Esophagus muscularis mucosa (tissue), 4 donors: Measurements from ENCODE around the gene FCRLB. TPM values are rescaled to one million over a fixed set of nuclear protein-coding genes. Genes with fewer than 3 reads are reported as not detected.
"Not testable (repeated sequence)": the region's sequence is repeated elsewhere in the genome, so short reads cannot be mapped to it uniquely, and the experiment has no call there.

Experiments used
- DNase-seq: peaks from one replicate; pipeline ENCODE4 v3.0.0-alpha.2; 2017; ENCODE audit errors: extremely low spot score
- H3K27ac ChIP-seq, 4 donors: fragments of 200-600 bp; sonication (generic); replicated peaks in 1 of 4; 1 replicate in 3 of 4; 2 replicates in 1 of 4; pipeline ENCODE4 v1.5.1; 2016 to 2019; ENCODE audit warnings: mild to moderate bottlenecking in 1 of 4
- H3K27me3 ChIP-seq, 4 donors: fragments of 200-600 bp; sonication (generic); one replicate each; pipeline versions ENCODE4 v1.5.1 to v1.6.0; 2016 to 2019
- H3K36me3 ChIP-seq, 4 donors: fragments of 200-600 bp; sonication (generic); one replicate each; pipeline ENCODE4 v1.5.1; 2016 to 2019
- H3K4me1 ChIP-seq, 4 donors: fragments of 200-600 bp; sonication (generic); one replicate each; pipeline ENCODE4 v1.5.1; 2016 to 2019
- H3K4me3 ChIP-seq, 4 donors: fragments of 200-600 bp; sonication (generic); 1 replicate in 2 of 4; 2 replicates in 2 of 4; pipeline ENCODE4 v1.5.1; 2016 to 2019; ENCODE audit warnings: mild to moderate bottlenecking in 4 of 4, moderate library complexity in 1 of 4
- H3K9me3 ChIP-seq, 4 donors: fragments of 200-600 bp; sonication (generic); 1 replicate in 3 of 4; 2 replicates in 1 of 4; pipeline ENCODE4 v1.5.1; 2016 to 2019
- EP300 ChIP-seq: sonication (generic); formaldehyde crosslinking; IDR thresholded peaks from one replicate; pipeline ENCODE4 v1.6.1; 2017; ENCODE audit warnings: antibody characterized with exemption
- POLR2A ChIP-seq: fragments of 450-650 bp; IDR thresholded peaks from one replicate; pipeline ENCODE4 v1.6.1; 2017; ENCODE audit warnings: antibody characterized with exemption, moderate library complexity, mild to moderate bottlenecking, low read depth
- POLR2AphosphoS5 ChIP-seq, 2 donors: sonication (generic); formaldehyde crosslinking; IDR thresholded peaks; one replicate each; pipeline ENCODE4 v1.6.1; 2017; ENCODE audit warnings: antibody characterized with exemption in 2 of 2
- WGBS: methylation state at CpG from one replicate; pipeline ENCODE4 v1.1.5; 2018; 5-methylcytosine and 5-hydroxymethylcytosine counted together
- intact Hi-C: fragments of 100-400 bp; cut with DNase I; formaldehyde crosslinking; loops from one replicate; pipeline ENCODE4 v1.15.1; 2023
- total RNA-seq, 4 donors: library from RNA; depleted of rRNA; stranded (reverse); fragments of >200 nt; gene quantifications; one replicate each; pipeline versions ENCODE4 v1.1.0 to v1.2.1, GENCODE V29; 2016
- TF ChIP-seq, protein P1 (sequence below), 3 experiments: fragments of 200-600 bp in 2 of 3; fragments of 450-650 bp in 1 of 3; sonication (generic) in 2 of 3; IDR thresholded peaks; one replicate each; pipeline ENCODE4 v1.5.1; 2017 to 2019; ENCODE audit warnings: antibody characterized with exemption in 3 of 3, mild to moderate bottlenecking in 2 of 3, moderate library complexity in 1 of 3

FCRLB gene
- total RNA-seq, 4 donors from 2014 or later: 0.34 to 1.3 (median 0.65) TPM; not detected in 1

DNA sequence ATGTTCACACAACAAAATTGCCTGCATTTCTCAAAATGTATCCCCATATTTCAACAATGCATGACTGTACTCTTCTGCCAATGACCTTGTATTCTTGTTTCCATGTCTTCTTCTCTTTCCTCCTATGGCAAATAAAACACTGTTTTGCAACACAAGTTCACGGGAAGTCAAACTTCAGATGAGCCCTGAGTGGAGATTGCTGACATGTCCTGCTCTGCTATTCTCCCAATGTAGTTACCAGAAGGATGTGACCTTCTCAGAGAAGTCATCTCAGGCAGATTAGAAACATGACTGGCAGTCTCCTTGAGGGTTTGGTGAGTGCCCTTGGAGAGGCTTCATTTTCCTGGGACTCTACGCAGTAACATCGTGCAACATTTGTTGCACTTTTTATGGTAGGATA is 42.8 kb upstream of the FCRLB start:
- 84% methylated on average over 3 of the region's 3 CpGs for WGBS
- intact Hi-C loops: no loop called here

GRCh38 chr1:161681879-161682278 is 39.5 kb upstream of the FCRLB start:
- Histone ChIP-seq H3K27ac (no peak overlapping the region), H3K27me3 (peaks cover 0 to 15% (median 3%) of the 10 kb centered on the region in 4 donors), H3K4me1 (no peaks in the 10 kb centered on the region), H3K36me3 (no peaks in the 10 kb centered on the region), H3K9me3 (no peaks in the 10 kb centered on the region), H3K4me3 (no peak overlapping the region)
- 71% methylated on average over 3 of the region's 3 CpGs for WGBS
- no peak for DNase-seq
- intact Hi-C loops: no loop called here
- TF ChIP-seq EP300: no peak
- TF ChIP-seq POLR2A: no peak
- TF ChIP-seq, protein P1, sequence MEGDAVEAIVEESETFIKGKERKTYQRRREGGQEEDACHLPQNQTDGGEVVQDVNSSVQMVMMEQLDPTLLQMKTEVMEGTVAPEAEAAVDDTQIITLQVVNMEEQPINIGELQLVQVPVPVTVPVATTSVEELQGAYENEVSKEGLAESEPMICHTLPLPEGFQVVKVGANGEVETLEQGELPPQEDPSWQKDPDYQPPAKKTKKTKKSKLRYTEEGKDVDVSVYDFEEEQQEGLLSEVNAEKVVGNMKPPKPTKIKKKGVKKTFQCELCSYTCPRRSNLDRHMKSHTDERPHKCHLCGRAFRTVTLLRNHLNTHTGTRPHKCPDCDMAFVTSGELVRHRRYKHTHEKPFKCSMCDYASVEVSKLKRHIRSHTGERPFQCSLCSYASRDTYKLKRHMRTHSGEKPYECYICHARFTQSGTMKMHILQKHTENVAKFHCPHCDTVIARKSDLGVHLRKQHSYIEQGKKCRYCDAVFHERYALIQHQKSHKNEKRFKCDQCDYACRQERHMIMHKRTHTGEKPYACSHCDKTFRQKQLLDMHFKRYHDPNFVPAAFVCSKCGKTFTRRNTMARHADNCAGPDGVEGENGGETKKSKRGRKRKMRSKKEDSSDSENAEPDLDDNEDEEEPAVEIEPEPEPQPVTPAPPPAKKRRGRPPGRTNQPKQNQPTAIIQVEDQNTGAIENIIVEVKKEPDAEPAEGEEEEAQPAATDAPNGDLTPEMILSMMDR (IDR thresholded peaks at IDR 0.05): no peak
- TF ChIP-seq POLR2AphosphoS5 (IDR thresholded peaks at IDR 0.05): no peak

More for the DNA sequence above, 42.8 kb upstream of the FCRLB start:
- no peaks in the 10 kb centered on the region for H3K9me3 ChIP-seq
- H3K4me3 ChIP-seq: no peak overlapping the region
- no peaks in the 10 kb centered on the region for H3K4me1 ChIP-seq
- no peak overlapping the region for H3K27ac ChIP-seq
- no peak for DNase-seq
- peaks cover 0 to 5% (median 2%) of the 10 kb centered on the region in 4 donors for H3K27me3 ChIP-seq
- TF ChIP-seq POLR2AphosphoS5 (IDR thresholded peaks at IDR 0.05) (no peak), EP300 (no peak), POLR2A (no peak)
- TF ChIP-seq, protein P1 (IDR thresholded peaks at IDR 0.05): no peak
- H3K36me3 ChIP-seq: no peaks in the 10 kb centered on the region

DNA sequence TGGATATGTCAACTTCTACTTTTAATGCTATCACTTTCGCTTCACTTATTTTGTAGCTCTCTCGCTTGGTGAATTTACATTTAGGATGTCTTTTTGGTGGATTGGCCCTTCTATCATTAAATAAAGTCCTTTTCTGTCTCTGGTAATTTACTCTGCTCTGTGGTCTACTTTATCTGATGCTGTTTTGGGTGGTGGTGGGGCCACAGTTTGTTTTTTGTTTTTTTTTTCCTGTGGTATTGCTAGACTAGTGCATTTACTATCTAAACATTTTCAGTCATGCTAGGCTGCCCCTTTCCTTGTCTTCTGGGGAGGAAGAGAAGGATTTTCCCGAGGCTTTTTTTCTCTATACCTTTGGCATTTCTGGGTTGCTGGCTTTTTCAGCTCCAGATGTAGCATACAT is 32.4 kb upstream of the FCRLB start:
- no peaks in the 10 kb centered on the region for H3K9me3 ChIP-seq
- intact Hi-C loops: no loop called here
- peaks cover 0 to 39% (median 3%) of the 10 kb centered on the region in 4 donors for H3K27me3 ChIP-seq
- H3K4me1 ChIP-seq: no peaks in the 10 kb centered on the region
- no peak overlapping the region for H3K4me3 ChIP-seq
- 68% methylated on average over 3 of the region's 3 CpGs for WGBS
- no peak for DNase-seq
- no peak for TF ChIP-seq POLR2A
- no peak for TF ChIP-seq POLR2AphosphoS5 (IDR thresholded peaks at IDR 0.05)
- no peaks in the 10 kb centered on the region for H3K36me3 ChIP-seq
- H3K27ac ChIP-seq: no peak overlapping the region

GRCh38 chr1:161691846-161692245 is 29.5 kb upstream of the FCRLB start:
- H3K27ac ChIP-seq: no peak overlapping the region
- intact Hi-C loops: no loop called here
- peaks cover 0 to 4% (median 0%) of the 10 kb centered on the region in 4 donors for H3K9me3 ChIP-seq
- TF ChIP-seq EP300 (no peak), POLR2AphosphoS5 (IDR thresholded peaks at IDR 0.05) (no peak), POLR2A (no peak)
- TF ChIP-seq, protein P1 (IDR thresholded peaks at IDR 0.05): no peak
- WGBS: 70% methylated on average over 3 of the region's 3 CpGs
- H3K27me3 ChIP-seq: peaks cover 0 to 34% (median 3%) of the 10 kb centered on the region in 4 donors
- no peaks in the 10 kb centered on the region for H3K36me3 ChIP-seq
- H3K4me1 ChIP-seq: no peaks in the 10 kb centered on the region
- no peak overlapping the region for H3K4me3 ChIP-seq
- DNase-seq: no peak

- H3K27ac ChIP-seq, H3K4me1 ChIP-seq, intact Hi-C loops, DNase-seq, H3K4me3 ChIP-seq, H3K9me3 ChIP-seq, H3K36me3 ChIP-seq: not testable (repeated sequence)
- 96% methylated on average over 6 of the region's 14 CpGs for WGBS
- H3K27me3 ChIP-seq: peaks cover 0 to 34% (median 3%) of the 10 kb centered on the region in 4 donors
Measured at GRCh38 chr1:161693020-161693712, 28.2 kb upstream of the FCRLB start.

DNA sequence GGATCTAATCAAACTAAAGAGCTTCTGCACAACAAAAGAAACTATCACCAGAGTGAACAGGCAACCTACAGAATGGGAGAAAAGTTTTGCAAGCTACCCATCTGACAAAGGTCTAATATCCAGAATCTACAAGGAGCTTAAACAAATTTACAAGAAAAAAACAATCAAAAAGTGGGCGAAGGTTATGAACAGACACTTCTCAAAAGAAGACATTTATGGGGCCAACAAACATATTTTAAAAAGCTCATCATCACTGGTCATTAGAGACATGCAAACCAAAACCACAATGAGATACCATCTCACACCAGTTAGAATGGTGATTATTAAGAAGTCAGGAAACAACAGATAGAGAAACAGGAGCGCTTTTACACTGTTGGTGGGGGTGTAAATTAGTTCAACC is 23.0 kb upstream of the FCRLB start:
- not testable (repeated sequence) for DNase-seq
- 93% methylated on average over 2 of the region's 2 CpGs for WGBS

More for the DNA sequence above, 23.0 kb upstream of the FCRLB start:
- H3K36me3 ChIP-seq, H3K27ac ChIP-seq, H3K4me1 ChIP-seq, H3K4me3 ChIP-seq, intact Hi-C loops, H3K9me3 ChIP-seq: not testable (repeated sequence)
- peaks cover 0 to 13% (median 2%) of the 10 kb centered on the region in 4 donors for H3K27me3 ChIP-seq
